Natural killer cell (primary cell): Measurements from ENCODE around the gene SCAMP4. TPM values are rescaled to one million over a fixed set of nuclear protein-coding genes. Genes with fewer than 3 reads are reported as not detected.

ENCODE experiments used
- ATAC-seq, 3 donors: fragments of 150-1000 bp in 2 of 3; fragments of 200-7000 bp in 1 of 3; cut with Tn5 transposase; 1 replicate in 1 of 3; 2 replicates in 2 of 3; pipeline ENCODE4 v1.10.0; 2021; ENCODE audit warnings: mild to moderate bottlenecking in 2 of 3, moderate library complexity in 2 of 3
- DNase-seq, 2 donors: peaks; one replicate each; pipeline versions ENCODE4 v3.0.0 to v3.0.0-alpha.2; 2013 to 2021; ENCODE audit warnings: mixed read lengths in 1 of 2
- H3K27ac ChIP-seq: one replicate; pipeline ENCODE4 v1.5.1; 2013; ENCODE audit warnings: mild to moderate bottlenecking, low read length
- H3K27me3 ChIP-seq: one replicate; pipeline ENCODE4 v1.6.1; 2013; ENCODE audit warnings: low read length; ENCODE audit not compliant: control insufficient read depth, insufficient read depth
- H3K36me3 ChIP-seq: one replicate; pipeline ENCODE4 v1.6.1; 2013; ENCODE audit warnings: low read length; ENCODE audit not compliant: control insufficient read depth, insufficient read depth
- H3K4me1 ChIP-seq: one replicate; pipeline ENCODE4 v1.6.1; 2013; ENCODE audit warnings: low read length; ENCODE audit not compliant: control insufficient read depth, insufficient read depth
- H3K4me3 ChIP-seq: one replicate; pipeline ENCODE4 v1.5.1; 2013; ENCODE audit warnings: low read length
- H3K9me3 ChIP-seq: one replicate; pipeline ENCODE4 v1.6.1; 2013; ENCODE audit warnings: low read length; ENCODE audit not compliant: control insufficient read depth, insufficient read depth
- H3K27ac Mint-ChIP-seq, 2 donors: one replicate each; pipeline ENCODE4 v1.8.0; 2022; ENCODE audit warnings: mild to moderate bottlenecking in 2 of 2, mixed read lengths in 2 of 2, moderate library complexity in 1 of 2
- H3K27me3 Mint-ChIP-seq, 2 donors: one replicate each; pipeline ENCODE4 v1.8.0; 2022; ENCODE audit warnings: low read depth in 2 of 2, mixed read lengths in 2 of 2
- H3K36me3 Mint-ChIP-seq: one replicate; pipeline ENCODE4 v1.8.0; 2022; ENCODE audit warnings: mixed read lengths
- H3K4me1 Mint-ChIP-seq, 2 donors: one replicate each; pipeline ENCODE4 v1.8.0; 2022; ENCODE audit warnings: mixed read lengths in 2 of 2
- H3K4me3 Mint-ChIP-seq: one replicate; pipeline ENCODE4 v1.8.0; 2022; ENCODE audit warnings: mild to moderate bottlenecking, moderate library complexity, mixed read lengths
- H3K9me3 Mint-ChIP-seq, 2 donors: one replicate each; pipeline ENCODE4 v1.8.0; 2022; ENCODE audit warnings: mixed read lengths in 2 of 2
- CTCF ChIP-seq: fragments of 200-600 bp; IDR thresholded peaks from one replicate; pipeline ENCODE4 v1.8.0; 2022; ENCODE audit warnings: antibody characterized with exemption
- WGBS: methylation state at CpG from one replicate; pipeline ENCODE4 v1.1.7; 2013; ENCODE audit warnings: missing lambda C conversion rate; ENCODE audit not compliant: insufficient coverage; 5-methylcytosine and 5-hydroxymethylcytosine counted together
- intact Hi-C: fragments of 100-400 bp; cut with micrococcal nuclease; formaldehyde crosslinking; loops from one replicate; pipeline ENCODE4 v1.14.2; 2022
- total RNA-seq, 4 donors: library from RNA; stranded (reverse); fragments of 120-200 nt in 1 of 4; gene quantifications; one replicate each; pipeline versions ENCODE4 v1.2.3 to v1.2.4, GENCODE V29; 2013 to 2022

The SCAMP4 gene
- total RNA-seq, 3 donors from 2014 or later (not counting 1 experiment from before 2014, with no cell fraction given), result 43.1 to 53.7 (median 46.9) TPM

GRCh38 chr19:1953037-1953436 lies 47.8 kb downstream of the SCAMP4 start:
- 90% methylated on average over 19 of the region's 19 CpGs for WGBS
- ATAC-seq, result no peak
- Histone ChIP-seq H3K27me3 (no peaks in the 10 kb centered on the region), H3K9me3 (no peaks in the 10 kb centered on the region), H3K36me3 (peaks cover 32% of the 10 kb centered on the region), H3K4me3 (no peak overlapping the region), H3K4me1 (peaks cover 18% of the 10 kb centered on the region), H3K27ac (no peak overlapping the region)
- H3K9me3 Mint-ChIP-seq, result no peaks in the 10 kb centered on the region
- no peak overlapping the region for H3K27ac Mint-ChIP-seq
- H3K4me3 Mint-ChIP-seq, result no peak overlapping the region
- peaks cover 13 to 27% of the 10 kb centered on the region in 2 donors for H3K4me1 Mint-ChIP-seq
- H3K27me3 Mint-ChIP-seq, result no peaks in the 10 kb centered on the region
- intact Hi-C loops, result no loop called here
- DNase-seq, result no peak
- TF ChIP-seq CTCF, result no peak
- no peaks in the 10 kb centered on the region for H3K36me3 Mint-ChIP-seq

GRCh38 chr19:1953441-1954094 lies 48.4 kb downstream of the SCAMP4 start:
- DNase-seq, result no peak
- no peaks in the 10 kb centered on the region for H3K36me3 Mint-ChIP-seq
- H3K27ac ChIP-seq, result no peak overlapping the region
- TF ChIP-seq CTCF, result no peak
- no peaks in the 10 kb centered on the region for H3K27me3 Mint-ChIP-seq
- H3K4me1 ChIP-seq, result peaks cover 17% of the 10 kb centered on the region
- no peak overlapping the region for H3K4me3 ChIP-seq
- H3K9me3 Mint-ChIP-seq, result no peaks in the 10 kb centered on the region
- ATAC-seq, result no peak
- H3K27ac Mint-ChIP-seq, result no peak overlapping the region
- H3K36me3 ChIP-seq, result peaks cover 32% of the 10 kb centered on the region
- peaks cover 11 to 25% of the 10 kb centered on the region in 2 donors for H3K4me1 Mint-ChIP-seq
- H3K4me3 Mint-ChIP-seq, result no peak overlapping the region
- H3K27me3 ChIP-seq, result no peaks in the 10 kb centered on the region
- WGBS, result 92% methylated on average over 32 of the region's 32 CpGs
- intact Hi-C loops, result no loop called here
- no peaks in the 10 kb centered on the region for H3K9me3 ChIP-seq

- no peak overlapping the region for H3K27ac ChIP-seq
- 95% methylated on average over 15 of the region's 15 CpGs for WGBS
- no peak overlapping the region for H3K4me3 Mint-ChIP-seq
- intact Hi-C loops, result no loop called here
- DNase-seq (no peak), ATAC-seq (peak in 1 of 3 donors; percentile 3)
- H3K4me1 Mint-ChIP-seq, result peaks cover 6 to 24% of the 10 kb centered on the region in 2 donors
- no peaks in the 10 kb centered on the region for H3K9me3 ChIP-seq
- no peak overlapping the region for H3K27ac Mint-ChIP-seq
- TF ChIP-seq CTCF, result no peak
- H3K27me3 Mint-ChIP-seq, result no peaks in the 10 kb centered on the region
- H3K36me3 ChIP-seq, result peaks cover 25% of the 10 kb centered on the region
- H3K27me3 ChIP-seq, result no peaks in the 10 kb centered on the region
- peaks cover 10% of the 10 kb centered on the region for H3K4me1 ChIP-seq
- no peaks in the 10 kb centered on the region for H3K36me3 Mint-ChIP-seq
- H3K9me3 Mint-ChIP-seq, result no peaks in the 10 kb centered on the region
- H3K4me3 ChIP-seq, result no peak overlapping the region
Observed at GRCh38 chr19:1954532-1954933, 49.3 kb downstream of the SCAMP4 start.
